ENCODE results near the gene MMADHC. TPM values are rescaled to one million over a fixed set of nuclear protein-coding genes. Genes with fewer than 3 reads are reported as not detected.
A peak's percentile ranks its signal among the peaks of the same experiment; 100 is the strongest.

The MMADHC gene
- total and polyA plus RNA-seq, 8 donors, result 34.1 to 129 (median 70.5) TPM

- intact Hi-C loops (cut with DNase I; ENCODE audit: low total_unique reads), result no loop called here
- Histone ChIP-seq H3K36me3 (no peaks in the 10 kb centered on the region), H3K27me3 (no peaks in the 10 kb centered on the region), H3K27ac (no peak overlapping the region), H3K4me3 (no peak overlapping the region), H3K4me1 (peaks cover 0 to 9% (median 5%) of the 10 kb centered on the region in 4 donors), H3K9me3 (peaks cover 0 to 12% (median 3%) of the 10 kb centered on the region in 4 donors)
- no peak for DNase-seq
- 40 to 54% (median 50%) methylated on average over 3 of the region's 3 CpGs for WGBS, 5 donors
- TF ChIP-seq POLR2A (IDR thresholded peaks at IDR 0.05), result no peak
These were observed 13.7 kb upstream of the MMADHC start for GRCh38 chr2:149601141-149601796.

GRCh38 chr2:149597668-149598326 lies 10.2 kb upstream of the MMADHC start:
- Histone ChIP-seq H3K27ac (no peak overlapping the region), H3K4me3 (peak overlapping the region in 2 of 4 donors; percentile 11 to 19), H3K9me3 (peaks cover 0 to 12% (median 3%) of the 10 kb centered on the region in 4 donors), H3K27me3 (no peaks in the 10 kb centered on the region), H3K4me1 (peaks cover 0 to 9% (median 5%) of the 10 kb centered on the region in 4 donors), H3K36me3 (no peaks in the 10 kb centered on the region)
- intact Hi-C loops (cut with DNase I; ENCODE audit: low total_unique reads), result loop anchor here (5.0 kb wide), 1 partner anchor 895 kb away; no protein-coding TSS in a partner anchor
- 17 to 29% (median 22%) methylated on average over 13 of the region's 13 CpGs for WGBS, 5 donors
- no peak for TF ChIP-seq EP300 (IDR thresholded peaks at IDR 0.05)
- peak in 1 of 3 donors; percentile 62 for TF ChIP-seq POLR2AphosphoS5 (IDR thresholded peaks at IDR 0.05)
- TF ChIP-seq CTCF (IDR thresholded peaks at IDR 0.05), result peak in 5 of 7 experiments; percentile 63 to 87 (median 74)
- no peak for TF ChIP-seq POLR2A (IDR thresholded peaks at IDR 0.05)
- peak; percentile 30 to 88 for DNase-seq

GRCh38 chr2:149597050-149597667 lies 9.6 kb upstream of the MMADHC start:
- H3K9me3 ChIP-seq, result peaks cover 0 to 12% (median 3%) of the 10 kb centered on the region in 4 donors
- intact Hi-C loops (cut with DNase I; ENCODE audit: low total_unique reads), result loop anchor here (5.0 kb wide), 1 partner anchor 895 kb away; no protein-coding TSS in a partner anchor
- H3K27ac ChIP-seq, result no peak overlapping the region
- H3K4me1 ChIP-seq, result peaks cover 0 to 9% (median 5%) of the 10 kb centered on the region in 4 donors
- no peak overlapping the region for H3K4me3 ChIP-seq
- DNase-seq, result no peak
- no peaks in the 10 kb centered on the region for H3K36me3 ChIP-seq
- TF ChIP-seq POLR2A (IDR thresholded peaks at IDR 0.05), result no peak
- TF ChIP-seq CTCF (IDR thresholded peaks at IDR 0.05), result no peak
- no peaks in the 10 kb centered on the region for H3K27me3 ChIP-seq
- 26 to 44% (median 41%) methylated on average over 7 of the region's 7 CpGs for WGBS, 5 donors

GRCh38 chr2:149596471-149596870 lies 8.9 kb upstream of the MMADHC start:
- 88 to 93% (median 92%) methylated on average over 7 of the region's 7 CpGs for WGBS, 5 donors
- H3K27me3 ChIP-seq, result no peaks in the 10 kb centered on the region
- no peak for DNase-seq

More at GRCh38 chr2:149596471-149596870, 8.9 kb upstream of the MMADHC start:
- H3K4me3 ChIP-seq, result no peak overlapping the region
- H3K4me1 ChIP-seq, result peaks cover 0 to 9% (median 5%) of the 10 kb centered on the region in 4 donors
- intact Hi-C loops (cut with DNase I; ENCODE audit: low total_unique reads), result loop anchor here (5.0 kb wide), 1 partner anchor 896 kb away; no protein-coding TSS in a partner anchor
- peaks cover 0 to 8% (median 2%) of the 10 kb centered on the region in 4 donors for H3K9me3 ChIP-seq
- H3K27ac ChIP-seq, result no peak overlapping the region
- TF ChIP-seq POLR2A (IDR thresholded peaks at IDR 0.05) (no peak), CTCF (IDR thresholded peaks at IDR 0.05) (no peak), POLR2AphosphoS5 (IDR thresholded peaks at IDR 0.05) (no peak), EP300 (IDR thresholded peaks at IDR 0.05) (no peak)
- no peaks in the 10 kb centered on the region for H3K36me3 ChIP-seq
